ENCODE measurements around the gene PALB2. TPM values are rescaled to one million over a fixed set of nuclear protein-coding genes. Genes with fewer than 3 reads are reported as not detected.

The PALB2 gene
- total and polyA plus RNA-seq, 10 of the 15 experiments (the other 5 are each of a cell fraction or from before 2014, with no cell fraction given) = 9.2 to 24.6 (median 17.6) TPM

GRCh38 chr16:23556881-23557778 lies 84.0 kb downstream of the PALB2 start, which contains the start of the genes EARS2 and UBFD1 (continued):
- no peak for TF ChIP-seq ZNF687 (IDR thresholded peaks at IDR 0.05)
- no peak; a peak in 1 of 4 replicates for TF ChIP-seq EP300 (IDR thresholded peaks at IDR 0.05; ENCODE audit: borderline replicate concordance in 1 of 2, control insufficient read depth in 1 of 2, low read depth in 2 of 2, low read length in 2 of 2)
- no peak; the same call in none of the 2 replicates for TF ChIP-seq MLLT1 (IDR thresholded peaks at IDR 0.05)
- no peak for TF ChIP-seq CEBPZ (IDR thresholded peaks at IDR 0.05; ENCODE audit: low read depth, low read length)
- TF ChIP-seq RAD21 (IDR thresholded peaks at IDR 0.05; ENCODE audit: insufficient read depth, low read depth, low read length) = peak; percentile 51; the same call in 1 of the 2 replicates
- peak; percentile 97 for TF ChIP-seq NKRF (conservative IDR thresholded peaks at IDR 0.05)
- TF ChIP-seq HSF1 (IDR thresholded peaks at IDR 0.05; ENCODE audit: low read depth, low read length) = no peak
- no peak for TF ChIP-seq NFXL1 (IDR thresholded peaks at IDR 0.05; ENCODE audit: borderline replicate concordance)
- TF ChIP-seq SMAD5 (IDR thresholded peaks at IDR 0.05; ENCODE audit: low read depth) = no peak
- TF ChIP-seq CBX3 (IDR thresholded peaks at IDR 0.05; ENCODE audit: borderline replicate concordance, low read depth) = no peak
- peak; percentile 72 to 85 for TF ChIP-seq IKZF2 (IDR thresholded peaks at IDR 0.05)
- TF ChIP-seq POLR2AphosphoS5 (IDR thresholded peaks at IDR 0.05; ENCODE audit: low read length) = peak; percentile 90
- TF ChIP-seq TCF7 (IDR thresholded peaks at IDR 0.05; ENCODE audit: borderline replicate concordance) = no peak
- peak; percentile 82 for TF ChIP-seq HDGF (IDR thresholded peaks at IDR 0.05)
